ENCODE measurements around the gene CLPSL1.
A peak's percentile ranks its signal among the peaks of the same experiment; 100 is the strongest.

CLPSL1 gene

DNA sequence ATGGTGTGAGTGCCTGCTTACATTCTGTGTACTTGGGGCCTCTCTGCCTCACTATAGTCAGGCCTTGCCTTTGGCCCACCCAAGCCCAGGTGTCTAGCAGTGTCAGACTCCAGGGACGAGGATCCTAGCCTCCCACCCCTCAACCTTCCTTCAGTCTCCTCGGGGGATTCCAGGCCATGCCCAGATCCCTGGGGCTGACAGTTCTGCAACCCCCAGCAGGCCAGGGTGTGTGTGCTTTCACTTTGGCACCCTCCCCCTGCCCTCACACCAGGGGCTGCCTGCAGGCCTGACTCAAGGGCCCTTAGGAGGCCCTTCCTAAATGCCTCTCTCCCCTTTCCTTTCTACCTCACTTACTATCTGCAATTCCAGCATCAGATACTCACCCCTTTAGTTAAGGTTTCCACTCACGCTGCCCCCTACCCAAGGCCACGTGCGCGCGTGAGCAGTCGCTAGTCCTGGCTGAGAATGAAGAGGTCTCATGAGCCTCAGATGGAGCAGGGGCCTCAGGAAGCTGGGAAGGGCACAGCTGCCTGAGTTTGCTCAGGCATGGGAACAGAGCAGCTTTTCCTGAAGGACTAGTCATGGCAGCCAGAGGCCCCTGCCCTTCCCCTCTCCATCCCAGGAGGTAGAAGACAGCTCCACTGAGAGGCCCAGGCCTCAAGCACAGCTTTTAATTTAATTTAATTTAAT is 17.2 kb downstream of the CLPSL1 start:
- DNase-seq (ENCODE audit: low read depth), result no peak

DNA sequence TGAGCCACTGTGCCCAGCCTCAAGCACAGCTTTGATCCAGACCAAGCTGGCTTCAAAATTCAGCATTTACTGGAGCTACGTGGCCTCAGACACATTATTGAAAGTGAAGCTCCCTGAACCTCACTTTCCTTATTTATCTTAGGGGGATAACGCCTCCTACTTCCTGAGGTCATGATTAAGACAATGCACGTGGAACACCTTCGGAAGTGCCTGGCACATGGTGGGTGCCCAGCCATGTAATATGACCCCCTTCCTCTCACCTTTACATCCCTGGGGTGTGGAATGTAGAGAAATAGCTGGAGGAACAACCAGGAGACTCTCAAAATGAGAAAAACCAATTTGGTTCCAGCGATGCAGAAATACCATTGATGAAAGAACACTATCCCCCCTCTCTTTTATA is 17.9 kb downstream of the CLPSL1 start:
- no peak for DNase-seq (ENCODE audit: low read depth)

DNA sequence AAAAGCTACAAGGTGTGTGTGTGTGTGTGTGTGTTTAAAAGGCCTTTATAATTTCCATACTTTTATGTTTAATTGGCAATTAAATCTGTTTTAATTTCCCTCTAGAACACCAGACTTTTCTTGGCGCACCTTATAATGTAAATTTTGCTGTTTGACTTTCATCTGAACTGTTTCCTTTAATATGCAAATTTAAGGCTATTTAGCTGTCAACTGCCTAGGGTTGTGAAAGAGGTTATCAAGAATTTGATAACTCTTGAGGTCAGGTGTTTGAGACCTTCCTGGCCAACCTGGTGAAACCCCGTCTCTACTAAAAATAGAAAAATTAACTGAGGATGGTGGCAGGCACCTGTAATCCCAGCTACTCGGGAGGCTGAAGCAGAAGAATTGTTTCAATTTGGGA is 20.3 kb downstream of the CLPSL1 start:
- DNase-seq (ENCODE audit: low read depth), result no peak

DNA sequence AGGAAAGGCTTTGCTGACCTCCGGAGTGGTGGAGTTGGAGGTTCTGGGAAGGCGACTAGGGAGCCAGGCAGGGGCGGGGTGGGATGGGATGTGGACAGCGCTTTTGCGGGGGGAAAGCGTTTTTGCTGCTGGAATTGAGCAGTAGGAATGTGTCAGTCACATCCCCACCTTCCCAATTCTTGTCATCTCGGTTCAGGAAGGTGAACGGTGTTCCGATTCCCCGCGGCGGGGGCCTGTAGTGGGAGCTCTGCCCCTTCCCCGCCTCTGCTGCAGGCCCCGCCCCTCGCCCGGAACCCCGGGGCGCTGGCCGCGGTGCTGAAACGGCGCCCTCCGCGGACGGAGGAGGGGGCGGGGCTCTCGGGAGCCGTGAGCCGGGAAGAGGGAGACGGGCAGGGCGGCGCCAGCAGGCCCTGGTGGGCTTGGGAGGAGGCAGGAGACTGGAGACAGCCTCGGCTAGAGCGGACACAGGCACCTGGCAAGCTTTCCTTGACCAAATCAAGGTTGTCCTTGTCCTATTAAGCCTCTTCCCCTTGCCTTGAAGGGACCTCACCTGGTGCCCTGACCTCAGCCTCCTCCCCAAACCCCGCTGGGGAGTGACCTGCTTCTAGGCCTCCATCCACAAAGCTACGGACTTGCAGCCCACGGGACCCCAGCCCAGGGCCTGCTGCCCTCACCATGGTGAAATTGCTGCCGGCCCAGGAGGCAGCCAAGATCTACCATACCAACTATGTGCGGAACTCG is 24.3 kb downstream of the CLPSL1 start, which contains the start of gene LHFPL5:
Gene LHFPL5, plus strand, starts transcription at position 357 of the 741 bp plus-strand sequence. Its CDS starts 319 bp downstream, at position 676.
- DNase-seq (ENCODE audit: low read depth), result peak; percentile 15

DNA sequence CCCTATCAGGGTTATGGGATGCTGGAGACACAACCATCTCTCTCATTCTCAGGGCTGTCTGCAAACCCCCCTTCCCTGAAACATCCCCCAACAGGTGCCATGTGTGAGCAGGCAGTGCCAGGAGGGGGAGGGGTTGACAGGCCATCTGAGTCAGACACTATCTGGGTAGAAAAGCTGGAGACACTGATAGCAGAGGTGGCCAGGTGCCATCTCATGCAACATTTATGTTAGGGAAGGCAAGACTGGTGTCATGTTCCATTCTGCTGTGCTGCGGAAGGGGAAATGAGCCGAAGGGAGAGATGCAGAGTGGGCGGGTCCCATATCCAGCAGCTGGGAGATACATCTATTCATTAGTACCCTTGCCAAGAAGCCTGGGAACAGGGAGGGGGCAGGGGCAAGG is 27.9 kb downstream of the CLPSL1 start:
- no peak for DNase-seq (ENCODE audit: low read depth)

DNA sequence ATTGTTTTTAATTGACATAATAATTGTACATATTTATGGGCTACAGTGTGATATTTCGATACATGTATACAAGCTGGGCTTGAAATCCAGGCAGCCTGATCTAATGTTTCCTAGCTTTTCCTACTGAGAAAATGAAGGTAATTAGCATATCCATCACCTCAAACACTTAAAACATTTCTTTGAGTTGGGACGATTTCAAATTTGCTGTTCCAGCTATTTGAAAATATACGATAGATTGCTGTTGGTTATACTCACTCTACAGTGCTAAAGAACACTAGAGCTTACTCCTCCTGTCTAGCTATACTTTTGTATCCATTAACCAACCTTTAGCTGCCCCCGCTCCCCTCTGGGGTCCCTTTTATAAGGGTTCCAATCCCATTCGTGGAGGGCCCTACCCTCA is 29.0 kb downstream of the CLPSL1 start:
- no peak for DNase-seq (ENCODE audit: low read depth)

DNA sequence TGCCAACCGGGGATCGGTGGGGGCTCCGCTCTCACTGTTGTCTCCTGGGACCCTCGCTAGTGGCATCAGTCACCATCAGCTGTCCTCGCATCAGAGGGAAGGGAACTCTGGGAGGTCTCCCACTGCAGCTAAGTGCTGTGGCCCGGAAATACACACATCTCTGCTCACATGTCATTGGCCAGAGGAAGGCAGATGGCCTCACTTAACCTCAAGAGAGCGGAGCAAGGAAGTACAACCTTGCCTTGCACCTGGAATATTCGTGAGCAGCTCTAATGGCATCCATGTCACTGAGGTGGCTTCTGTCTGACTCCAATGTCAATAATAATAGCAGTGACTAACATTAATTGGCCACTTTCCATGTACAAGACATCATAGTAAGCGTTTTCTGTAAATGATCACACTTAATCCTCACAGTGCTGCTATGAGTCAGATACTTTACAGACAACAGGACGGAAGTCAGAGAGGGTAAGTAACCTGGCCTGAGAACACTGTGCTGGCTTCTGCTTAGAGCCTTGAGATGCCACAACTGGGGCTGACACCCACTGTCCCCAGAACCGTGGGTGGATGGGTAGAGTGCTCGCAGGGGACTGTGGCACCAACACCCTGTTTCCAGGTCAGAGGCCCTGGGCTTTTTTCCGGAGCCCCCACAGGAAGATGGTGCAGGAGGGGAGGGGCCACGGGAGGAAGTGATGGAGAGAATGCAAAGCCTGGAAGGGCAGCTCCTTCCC is 30.3 kb downstream of the CLPSL1 start:
- DNase-seq (ENCODE audit: low read depth), result no peak

DNA sequence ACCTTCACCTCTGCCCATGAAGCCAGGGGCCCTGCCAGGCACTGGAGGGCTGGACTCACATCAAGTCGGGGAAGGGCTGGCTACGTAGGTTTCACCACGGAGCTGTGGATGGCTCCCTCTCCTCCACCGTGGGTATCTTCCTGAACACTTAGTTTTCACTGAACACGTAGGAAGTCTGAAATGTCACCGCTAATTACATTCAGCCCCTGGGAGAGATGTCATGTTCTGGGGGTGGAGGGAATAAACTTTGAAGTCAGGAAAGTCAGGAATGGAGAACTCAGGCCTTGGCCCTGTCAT is 30.8 kb downstream of the CLPSL1 start:
- DNase-seq (ENCODE audit: low read depth), result no peak

DNA sequence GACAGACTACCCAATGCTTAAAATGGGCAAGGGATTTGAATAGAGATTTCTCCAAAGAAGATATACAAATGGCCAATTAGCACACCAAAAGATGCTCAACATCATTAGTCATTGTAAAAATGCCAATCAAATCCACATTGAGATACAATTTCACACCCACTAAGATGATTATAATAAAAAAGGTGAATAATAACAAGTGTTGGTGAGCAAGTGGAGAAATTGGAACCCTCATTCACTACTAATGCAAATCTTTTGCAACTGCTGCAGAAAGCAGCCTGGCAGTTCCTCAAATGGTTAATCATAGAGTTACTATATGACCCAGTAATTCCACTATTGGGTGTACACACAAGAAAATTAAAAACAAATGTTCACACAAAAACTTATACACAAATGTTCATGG is 36.7 kb downstream of the CLPSL1 start:
- DNase-seq (ENCODE audit: low read depth), result no peak

DNA sequence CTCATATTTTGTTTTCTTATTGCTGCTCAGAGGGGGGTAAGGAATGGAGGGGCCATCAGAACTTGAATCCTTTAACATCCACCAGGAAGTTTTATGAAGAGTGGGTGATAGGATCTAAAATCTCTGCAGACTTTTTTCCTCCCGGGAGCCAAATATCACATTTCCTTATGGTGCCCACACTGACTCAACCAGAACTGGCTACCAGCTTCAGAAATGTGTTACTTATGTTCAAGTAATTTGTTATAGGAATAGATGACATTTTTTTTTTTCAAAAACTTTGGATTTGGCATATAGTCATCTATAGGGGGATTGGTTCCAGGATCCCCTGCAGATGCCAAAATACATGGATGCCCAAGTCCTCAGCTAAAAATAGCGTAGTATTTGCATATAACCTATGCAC is 42.8 kb downstream of the CLPSL1 start:
- no peak for DNase-seq (ENCODE audit: low read depth)

DNA sequence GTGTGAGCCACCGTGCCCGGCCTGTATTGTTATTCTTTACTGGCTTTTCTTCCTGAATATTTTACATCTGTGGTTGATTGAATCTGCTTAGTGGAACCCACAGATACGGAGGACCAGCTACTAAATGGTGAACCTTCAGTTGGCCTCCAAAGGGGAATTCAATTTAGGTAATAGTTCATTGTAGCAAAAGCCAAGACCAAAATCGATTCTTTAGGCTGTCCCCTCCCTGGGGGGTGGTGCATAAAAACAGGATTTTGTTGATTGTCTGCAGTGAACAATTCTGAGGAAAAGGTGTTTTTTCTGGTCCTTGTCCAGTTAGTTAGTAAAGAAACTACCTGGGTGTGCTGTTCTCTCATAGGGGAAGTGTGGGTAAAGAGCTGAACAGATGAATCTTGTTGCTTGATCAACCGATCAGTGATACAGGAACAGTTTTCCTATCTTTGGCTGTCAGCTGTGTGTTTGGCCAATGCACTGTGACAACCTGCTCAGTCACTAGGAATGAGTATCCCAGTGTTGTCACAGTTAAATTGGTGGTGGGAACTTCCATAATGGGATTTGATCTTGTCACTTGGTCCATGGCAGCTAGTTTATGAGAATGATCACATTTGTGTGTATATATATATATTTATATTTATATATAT is 43.9 kb downstream of the CLPSL1 start:
- no peak for DNase-seq (ENCODE audit: low read depth)

DNA sequence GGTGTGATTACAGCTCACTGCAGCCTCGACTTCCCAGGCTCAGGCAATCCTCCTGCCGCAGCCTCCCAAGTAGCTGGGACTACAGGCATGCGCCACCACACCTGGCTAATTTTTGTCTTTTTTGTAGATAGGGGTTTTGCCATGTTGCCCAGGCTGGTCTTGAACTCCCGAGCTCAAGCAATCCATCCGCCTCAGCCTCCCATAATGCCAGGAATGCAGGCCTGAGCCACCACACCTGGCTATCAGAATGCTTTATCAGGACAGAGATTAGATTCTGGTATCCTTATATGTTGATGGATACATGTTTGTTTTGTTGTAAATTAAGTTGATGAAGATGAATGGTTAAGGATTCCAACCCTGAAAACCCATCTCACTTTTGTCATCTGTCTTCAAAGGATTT is 48.5 kb downstream of the CLPSL1 start:
- no peak for DNase-seq (ENCODE audit: low read depth)

DNA sequence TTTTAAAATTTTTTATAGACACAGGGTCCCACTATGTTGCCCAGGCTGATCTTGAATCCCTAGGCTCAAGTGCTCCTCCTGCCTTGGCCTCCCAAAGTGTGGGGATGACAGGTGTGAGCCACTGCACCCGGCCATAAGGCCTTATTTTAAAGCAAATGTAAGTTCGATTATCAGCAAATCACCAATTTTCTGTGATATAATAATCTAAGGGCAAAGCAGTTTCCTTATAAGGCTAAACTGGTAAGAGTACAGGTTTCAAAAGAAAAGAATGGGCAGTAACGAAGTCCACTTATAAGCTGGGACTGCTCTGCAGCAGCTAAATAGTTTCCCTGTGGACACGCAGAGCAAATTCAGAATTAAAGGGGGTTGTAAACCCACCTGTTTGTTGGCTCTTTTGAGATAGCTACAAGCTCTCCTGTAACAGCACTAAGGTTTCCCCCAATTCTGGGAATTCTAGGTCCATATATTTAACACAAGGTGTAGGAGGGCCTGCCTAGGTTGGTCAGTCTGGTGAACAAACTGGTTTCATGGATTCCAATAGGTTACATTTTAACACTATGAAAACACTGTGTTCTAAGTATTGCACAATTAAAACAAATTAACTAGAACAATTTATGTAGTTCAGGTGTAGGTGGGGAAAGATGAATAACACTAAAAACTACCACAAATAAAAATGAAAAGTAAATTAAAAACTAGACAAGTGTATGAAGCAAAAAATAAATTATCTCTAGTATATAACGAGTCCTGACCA is 50.6 kb downstream of the CLPSL1 start:
- DNase-seq (ENCODE audit: low read depth), result no peak

DNA sequence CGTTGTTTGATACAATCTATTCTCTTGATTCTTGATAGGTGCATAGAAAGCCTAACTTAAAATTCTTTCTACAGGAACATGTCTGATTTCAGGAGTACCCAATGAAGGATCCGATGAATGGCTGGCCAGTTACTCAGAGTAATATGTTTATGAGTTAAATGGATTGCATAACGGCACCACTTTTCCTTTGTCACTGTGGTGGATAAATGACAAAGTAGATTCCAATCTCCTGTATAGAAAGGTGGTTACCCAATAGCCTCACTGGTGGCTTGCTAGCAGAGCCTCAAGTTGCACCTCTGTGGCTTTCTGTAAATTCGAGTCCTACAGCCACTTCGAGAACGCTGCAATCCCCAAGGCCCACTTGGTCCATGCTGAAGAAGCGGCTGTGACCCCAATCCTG is 52.7 kb downstream of the CLPSL1 start:
- no peak for DNase-seq (ENCODE audit: low read depth)
